Esophagus muscularis mucosa (tissue), 4 donors: ENCODE measurements around the gene NRCAM.

Experiments used
- EP300 ChIP-seq: sonication (generic); formaldehyde crosslinking; IDR thresholded peaks from one replicate; pipeline ENCODE4 v1.6.1; 2017; ENCODE audit warnings: antibody characterized with exemption
- POLR2A ChIP-seq: fragments of 450-650 bp; IDR thresholded peaks from one replicate; pipeline ENCODE4 v1.6.1; 2017; ENCODE audit warnings: antibody characterized with exemption, moderate library complexity, mild to moderate bottlenecking, low read depth
- TF ChIP-seq, protein P1 (sequence below), 3 experiments: fragments of 200-600 bp in 2 of 3; fragments of 450-650 bp in 1 of 3; sonication (generic) in 2 of 3; IDR thresholded peaks; one replicate each; pipeline ENCODE4 v1.5.1; 2017 to 2019; ENCODE audit warnings: antibody characterized with exemption in 3 of 3, mild to moderate bottlenecking in 2 of 3, moderate library complexity in 1 of 3

DNA sequence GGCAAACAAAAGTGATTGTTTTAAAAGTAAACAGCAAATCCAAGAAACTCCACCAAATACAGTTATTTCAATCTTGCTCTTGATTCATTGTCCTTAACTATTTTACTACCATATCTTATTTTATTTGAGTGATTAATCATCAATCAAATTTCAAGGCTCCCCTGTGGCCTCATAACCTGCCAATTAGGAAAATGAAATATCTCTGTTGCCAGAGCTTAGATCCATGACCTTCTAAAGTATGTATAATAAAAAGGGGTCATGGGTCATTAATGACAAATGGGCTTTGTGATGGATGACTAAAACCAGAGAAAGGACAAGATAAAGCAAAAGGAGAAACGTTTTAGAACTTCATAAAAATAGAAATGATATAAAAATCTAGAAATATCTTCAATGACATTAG is 28.5 kb downstream of the NRCAM start:
- TF ChIP-seq, protein P1, sequence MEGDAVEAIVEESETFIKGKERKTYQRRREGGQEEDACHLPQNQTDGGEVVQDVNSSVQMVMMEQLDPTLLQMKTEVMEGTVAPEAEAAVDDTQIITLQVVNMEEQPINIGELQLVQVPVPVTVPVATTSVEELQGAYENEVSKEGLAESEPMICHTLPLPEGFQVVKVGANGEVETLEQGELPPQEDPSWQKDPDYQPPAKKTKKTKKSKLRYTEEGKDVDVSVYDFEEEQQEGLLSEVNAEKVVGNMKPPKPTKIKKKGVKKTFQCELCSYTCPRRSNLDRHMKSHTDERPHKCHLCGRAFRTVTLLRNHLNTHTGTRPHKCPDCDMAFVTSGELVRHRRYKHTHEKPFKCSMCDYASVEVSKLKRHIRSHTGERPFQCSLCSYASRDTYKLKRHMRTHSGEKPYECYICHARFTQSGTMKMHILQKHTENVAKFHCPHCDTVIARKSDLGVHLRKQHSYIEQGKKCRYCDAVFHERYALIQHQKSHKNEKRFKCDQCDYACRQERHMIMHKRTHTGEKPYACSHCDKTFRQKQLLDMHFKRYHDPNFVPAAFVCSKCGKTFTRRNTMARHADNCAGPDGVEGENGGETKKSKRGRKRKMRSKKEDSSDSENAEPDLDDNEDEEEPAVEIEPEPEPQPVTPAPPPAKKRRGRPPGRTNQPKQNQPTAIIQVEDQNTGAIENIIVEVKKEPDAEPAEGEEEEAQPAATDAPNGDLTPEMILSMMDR (IDR thresholded peaks at IDR 0.05), result no peak
- TF ChIP-seq POLR2A (no peak), EP300 (no peak)
